ENCODE data around the gene NEU3. TPM values are rescaled to one million over a fixed set of nuclear protein-coding genes. Genes with fewer than 3 reads are reported as not detected.
"Not testable (repeated sequence)": the region's sequence is repeated elsewhere in the genome, so short reads cannot be mapped to it uniquely, and the experiment has no call there.

Gene NEU3
- total RNA-seq, 1 experiment from 2014 or later = 12.5 TPM

- H3K9me2 ChIP-seq (ENCODE audit: insufficient read depth) = no peaks in the 10 kb centered on the region
Measured at GRCh38 chr11:75041263-75041662, 52.5 kb downstream of the NEU3 start.

GRCh38 chr11:75041821-75042220, 53.1 kb downstream of the NEU3 start:
- H3K9ac ChIP-seq (ENCODE audit: low read length); H2AFZ ChIP-seq (ENCODE audit: low read depth, low read length, poor library complexity, severe bottlenecking); H3K9me3 ChIP-seq (ENCODE audit: control insufficient read depth in 1 of 2, insufficient read depth in 1 of 2, low read depth in 1 of 2, low read length in 2 of 2); BruUV-seq (replicated peaks); intact Hi-C loops (cut with micrococcal nuclease); CTCF ChIA-PET; POLR2A ChIA-PET; ATAC-seq; RAD21 ChIA-PET (ENCODE audit: low non-redundant PET in 1 of 2, low total read pairs in 2 of 2, uncharacterized antibody in 2 of 2, unreplicated experiment in 2 of 2); H3K4me3 ChIP-seq (replicated peaks in 1 of 2; ENCODE audit: low read depth in 1 of 2, low read length in 2 of 2); H3K36me3 ChIP-seq (ENCODE audit: control insufficient read depth in 1 of 2, insufficient read depth in 2 of 2, low read length in 2 of 2); H3K9me2 ChIP-seq (ENCODE audit: insufficient read depth); H3K27ac ChIP-seq (ENCODE audit: low read depth, low read length); DNase-seq (ENCODE audit: low read depth, low spot score); H3K79me2 ChIP-seq (ENCODE audit: insufficient read depth, low read length); H3K4me2 ChIP-seq (ENCODE audit: low read length); H3K27me3 ChIP-seq (ENCODE audit: insufficient read depth, low read length); H4K20me1 ChIP-seq (ENCODE audit: insufficient read depth): not testable (repeated sequence)
- H3K4me1 ChIP-seq (ENCODE audit: control insufficient read depth in 1 of 2, insufficient read depth in 2 of 2, low read length in 2 of 2) = peaks cover 8 to 17% of the 10 kb centered on the region in 2 experiments; a peak in 3 of 4 replicates

More at GRCh38 chr11:75041263-75041662, 52.5 kb downstream of the NEU3 start:
- Histone ChIP-seq H3K4me2 (ENCODE audit: low read length) (no peak overlapping the region), H3K4me3 (replicated peaks in 1 of 2; ENCODE audit: low read depth in 1 of 2, low read length in 2 of 2) (no peak overlapping the region), H3K36me3 (ENCODE audit: control insufficient read depth in 1 of 2, insufficient read depth in 2 of 2, low read length in 2 of 2) (no peaks in the 10 kb centered on the region), H3K27ac (ENCODE audit: low read depth, low read length) (no peak overlapping the region), H3K79me2 (ENCODE audit: insufficient read depth, low read length) (no peaks in the 10 kb centered on the region), H3K27me3 (ENCODE audit: insufficient read depth, low read length) (no peaks in the 10 kb centered on the region), H4K20me1 (ENCODE audit: insufficient read depth) (no peaks in the 10 kb centered on the region), H3K4me1 (ENCODE audit: control insufficient read depth in 1 of 2, insufficient read depth in 2 of 2, low read length in 2 of 2) (peaks cover 13 to 22% of the 10 kb centered on the region in 2 experiments), H3K9me3 (ENCODE audit: control insufficient read depth in 1 of 2, insufficient read depth in 1 of 2, low read depth in 1 of 2, low read length in 2 of 2) (no peaks in the 10 kb centered on the region), H2AFZ (ENCODE audit: low read depth, low read length, poor library complexity, severe bottlenecking) (no peak overlapping the region), H3K9ac (ENCODE audit: low read length) (no peak overlapping the region)
- POLR2A ChIA-PET = no interaction called here
- DNase-seq (ENCODE audit: low read depth, low spot score) (no peak), ATAC-seq (no peak)
- CTCF ChIA-PET = no interaction called here
- intact Hi-C loops (cut with micrococcal nuclease) = no loop called here
- BruUV-seq (replicated peaks) = no TSS peak
- RAD21 ChIA-PET (ENCODE audit: low non-redundant PET in 1 of 2, low total read pairs in 2 of 2, uncharacterized antibody in 2 of 2, unreplicated experiment in 2 of 2) = no interaction called here
- TF ChIP-seq MAX (IDR thresholded peaks at IDR 0.05) (no peak), ZFX (IDR thresholded peaks at IDR 0.05) (no peak), SP1 (IDR thresholded peaks at IDR 0.05; ENCODE audit: low read depth) (no peak), FOSL1 (IDR thresholded peaks at IDR 0.05; ENCODE audit: low read depth) (no peak), RAD21 (IDR thresholded peaks at IDR 0.05; ENCODE audit: low read depth) (no peak), YY1 (IDR thresholded peaks at IDR 0.05; ENCODE audit: extremely low read depth, insufficient replicate concordance, low read depth, low read length) (no peak), CTCF (IDR thresholded peaks at IDR 0.05 in 2 of 3, conservative IDR thresholded peaks at IDR 0.05 in 1 of 3; ENCODE audit: borderline replicate concordance in 1 of 3, insufficient read depth in 1 of 3, low read depth in 2 of 3, low read length in 2 of 3) (no peak), CBX3 (IDR thresholded peaks at IDR 0.05; ENCODE audit: low read depth) (no peak), ATF3 (IDR thresholded peaks at IDR 0.05) (no peak), SRF (IDR thresholded peaks at IDR 0.05; ENCODE audit: low read depth) (no peak), EZH2phosphoT487 (IDR thresholded peaks at IDR 0.05; ENCODE audit: borderline replicate concordance) (no peak)

GRCh38 chr11:75044381-75045170, 55.8 kb downstream of the NEU3 start:
- H3K4me1 ChIP-seq (ENCODE audit: control insufficient read depth in 1 of 2, insufficient read depth in 2 of 2, low read length in 2 of 2) = peaks cover 8 to 22% of the 10 kb centered on the region in 2 experiments; a peak in 3 of 4 replicates
- peak overlapping the region; percentile 83 for H2AFZ ChIP-seq (ENCODE audit: low read depth, low read length, poor library complexity, severe bottlenecking)
- intact Hi-C loops (cut with micrococcal nuclease); POLR2A ChIA-PET; H3K36me3 ChIP-seq (ENCODE audit: control insufficient read depth in 1 of 2, insufficient read depth in 2 of 2, low read length in 2 of 2); H3K79me2 ChIP-seq (ENCODE audit: insufficient read depth, low read length); RAD21 ChIA-PET (ENCODE audit: low non-redundant PET in 1 of 2, low total read pairs in 2 of 2, uncharacterized antibody in 2 of 2, unreplicated experiment in 2 of 2); DNase-seq (ENCODE audit: low read depth, low spot score); H3K4me3 ChIP-seq (replicated peaks in 1 of 2; ENCODE audit: low read depth in 1 of 2, low read length in 2 of 2); H3K9me2 ChIP-seq (ENCODE audit: insufficient read depth); H3K27me3 ChIP-seq (ENCODE audit: insufficient read depth, low read length); ATAC-seq; H3K9me3 ChIP-seq (ENCODE audit: control insufficient read depth in 1 of 2, insufficient read depth in 1 of 2, low read depth in 1 of 2, low read length in 2 of 2); H4K20me1 ChIP-seq (ENCODE audit: insufficient read depth); BruUV-seq (replicated peaks); H3K27ac ChIP-seq (ENCODE audit: low read depth, low read length): not testable (repeated sequence)
- peak overlapping the region; percentile 51 for H3K4me2 ChIP-seq (ENCODE audit: low read length)
- CTCF ChIA-PET = interaction anchor here (0.8 to 1.4 kb wide), 3 partner anchors 12 to 204 kb away, joined by 3 to 4 read pairs (median 4); no protein-coding TSS in a partner anchor
- H3K9ac ChIP-seq (ENCODE audit: low read length) = 0 out of 2 replicates have a peak overlapping the region, but pooled peaks have one; percentile 24
